Chondrocyte (in vitro differentiated cells): ENCODE data around the gene FYCO1. TPM values are rescaled to one million over a fixed set of nuclear protein-coding genes. Genes with fewer than 3 reads are reported as not detected.

ENCODE experiments used
- DNase-seq: peaks from one replicate; pipeline ENCODE4 v3.0.0; 2021; ENCODE audit warnings: mixed read lengths, low spot score
- H3K27ac Mint-ChIP-seq: one replicate; pipeline ENCODE4 v1.8.0; 2021; ENCODE audit warnings: mild to moderate bottlenecking, moderate library complexity, mixed read lengths; ENCODE audit not compliant: unreplicated experiment
- H3K27me3 Mint-ChIP-seq: 2 replicates; pipeline ENCODE4 v1.8.0; 2021; ENCODE audit warnings: low read depth, mixed read lengths
- H3K36me3 Mint-ChIP-seq: 2 replicates; pipeline ENCODE4 v1.8.0; 2021; ENCODE audit warnings: low read depth, mixed read lengths
- H3K4me1 Mint-ChIP-seq: 2 replicates; pipeline ENCODE4 v1.8.0; 2021; ENCODE audit warnings: low read depth, mild to moderate bottlenecking, mixed read lengths
- H3K4me3 Mint-ChIP-seq: one replicate; pipeline ENCODE4 v1.8.0; 2021; ENCODE audit warnings: mild to moderate bottlenecking, moderate library complexity, mixed read lengths; ENCODE audit not compliant: unreplicated experiment
- H3K9me3 Mint-ChIP-seq: 2 replicates; pipeline ENCODE4 v1.8.0; 2021; ENCODE audit warnings: low read depth, mixed read lengths
- total RNA-seq: library from RNA; stranded (reverse); gene quantifications from 3 replicates; pipeline ENCODE4 v1.2.1, GENCODE V29; 2021
- TF ChIP-seq, protein P1 (sequence below): fragments of 200-600 bp; sonication (generic); IDR thresholded peaks from 2 replicates; pipeline ENCODE4 v1.5.0; 2021; ENCODE audit warnings: antibody characterized with exemption, mild to moderate bottlenecking, moderate library complexity

The FYCO1 gene
- total RNA-seq, 1 donor from 2014 or later: 31.6 TPM

DNA sequence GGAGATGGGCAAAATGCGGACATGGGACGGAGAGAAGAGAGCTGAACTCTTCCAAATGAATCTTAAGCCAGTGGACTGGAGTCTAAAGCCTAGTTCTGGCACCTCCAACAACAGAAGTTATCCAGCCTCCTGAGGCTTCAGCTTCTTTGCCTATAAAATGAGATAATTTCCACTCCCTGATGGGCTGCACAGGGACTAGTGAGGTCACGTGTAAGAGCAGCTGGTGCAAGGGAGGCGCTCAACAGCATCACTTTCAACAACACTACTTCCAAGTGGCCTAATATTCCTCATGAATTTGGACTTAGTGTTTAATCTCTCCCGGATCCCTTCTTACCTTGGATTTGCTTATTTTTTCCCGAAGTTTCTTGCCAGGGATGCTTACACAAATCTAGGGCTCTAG, 43.7 kb downstream of the FYCO1 start:
- H3K27ac Mint-ChIP-seq: no peak overlapping the region
- TF ChIP-seq, protein P1, sequence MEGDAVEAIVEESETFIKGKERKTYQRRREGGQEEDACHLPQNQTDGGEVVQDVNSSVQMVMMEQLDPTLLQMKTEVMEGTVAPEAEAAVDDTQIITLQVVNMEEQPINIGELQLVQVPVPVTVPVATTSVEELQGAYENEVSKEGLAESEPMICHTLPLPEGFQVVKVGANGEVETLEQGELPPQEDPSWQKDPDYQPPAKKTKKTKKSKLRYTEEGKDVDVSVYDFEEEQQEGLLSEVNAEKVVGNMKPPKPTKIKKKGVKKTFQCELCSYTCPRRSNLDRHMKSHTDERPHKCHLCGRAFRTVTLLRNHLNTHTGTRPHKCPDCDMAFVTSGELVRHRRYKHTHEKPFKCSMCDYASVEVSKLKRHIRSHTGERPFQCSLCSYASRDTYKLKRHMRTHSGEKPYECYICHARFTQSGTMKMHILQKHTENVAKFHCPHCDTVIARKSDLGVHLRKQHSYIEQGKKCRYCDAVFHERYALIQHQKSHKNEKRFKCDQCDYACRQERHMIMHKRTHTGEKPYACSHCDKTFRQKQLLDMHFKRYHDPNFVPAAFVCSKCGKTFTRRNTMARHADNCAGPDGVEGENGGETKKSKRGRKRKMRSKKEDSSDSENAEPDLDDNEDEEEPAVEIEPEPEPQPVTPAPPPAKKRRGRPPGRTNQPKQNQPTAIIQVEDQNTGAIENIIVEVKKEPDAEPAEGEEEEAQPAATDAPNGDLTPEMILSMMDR: no peak
- peaks cover 6% of the 10 kb centered on the region for H3K4me1 Mint-ChIP-seq
- peaks cover 42% of the 10 kb centered on the region for H3K36me3 Mint-ChIP-seq
- no peaks in the 10 kb centered on the region for H3K9me3 Mint-ChIP-seq
- no peak overlapping the region for H3K4me3 Mint-ChIP-seq
- no peaks in the 10 kb centered on the region for H3K27me3 Mint-ChIP-seq
- no peak for DNase-seq

DNA sequence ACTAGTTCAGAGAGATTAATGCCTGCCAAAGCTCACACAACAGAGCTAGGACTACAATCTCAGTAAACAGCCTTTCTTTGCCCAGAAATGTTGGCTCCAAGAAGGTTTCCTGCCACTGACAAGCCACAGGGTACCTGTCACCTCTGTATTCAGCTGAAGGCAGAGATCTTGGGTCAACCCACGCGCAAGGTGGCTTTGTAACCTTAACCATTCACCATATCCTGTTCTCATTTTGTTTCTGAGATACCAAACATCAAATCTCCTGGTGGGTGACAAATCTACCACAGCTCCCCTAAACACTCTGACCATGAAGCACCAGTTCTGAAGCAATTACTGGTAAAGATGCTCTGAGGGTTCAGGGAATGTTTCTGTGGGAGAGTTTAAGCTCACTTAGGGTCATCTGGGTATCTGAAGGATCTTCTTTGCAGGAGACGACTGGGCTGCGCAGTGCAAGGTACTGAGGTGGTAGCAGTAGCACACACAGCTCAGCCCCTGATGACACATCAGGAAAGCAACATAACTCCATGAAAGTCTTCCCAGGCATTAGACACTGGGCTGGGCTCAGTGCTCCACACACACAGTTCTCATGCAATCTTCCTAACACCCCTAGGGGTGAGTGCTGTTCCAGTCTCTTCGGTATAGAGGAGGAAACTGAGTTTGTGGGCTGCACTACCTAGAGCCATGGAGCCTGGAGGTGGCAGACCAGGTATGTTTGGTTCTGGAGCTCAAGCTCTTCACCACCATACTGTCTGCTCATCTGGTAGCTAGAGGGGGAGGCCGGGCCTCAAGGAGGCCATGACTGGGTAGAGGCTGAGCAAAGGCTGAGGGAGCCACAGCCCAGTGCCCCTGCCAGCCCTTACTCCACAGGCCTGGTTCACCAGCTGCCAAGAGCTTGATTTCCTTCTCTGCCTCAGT, 44.7 kb downstream of the FYCO1 start:
- no peak overlapping the region for H3K27ac Mint-ChIP-seq
- DNase-seq: no peak
- H3K9me3 Mint-ChIP-seq: no peaks in the 10 kb centered on the region
- H3K36me3 Mint-ChIP-seq: peaks cover 43% of the 10 kb centered on the region
- H3K27me3 Mint-ChIP-seq: no peaks in the 10 kb centered on the region
- no peak overlapping the region for H3K4me3 Mint-ChIP-seq
- TF ChIP-seq, protein P1: no peak
- no peaks in the 10 kb centered on the region for H3K4me1 Mint-ChIP-seq

DNA sequence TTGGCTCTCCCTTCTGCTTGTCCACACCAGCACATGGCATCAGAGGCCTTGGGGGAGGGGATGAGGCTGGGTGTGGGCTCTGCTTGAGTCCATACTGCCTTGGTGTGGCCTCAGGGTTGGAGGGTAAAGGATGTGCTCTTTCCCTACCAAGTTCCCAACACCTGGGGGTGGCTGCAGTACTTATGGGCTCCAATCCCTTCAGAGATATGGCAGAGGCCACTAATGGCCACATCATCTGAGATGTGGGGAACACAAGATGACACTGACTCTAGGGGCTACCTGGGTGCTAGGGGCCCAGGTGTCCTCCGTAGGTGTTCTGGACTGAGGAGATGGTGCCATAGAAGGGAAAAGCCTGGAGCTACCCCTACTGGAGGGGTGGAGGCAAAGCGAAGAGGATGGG, 45.5 kb downstream of the FYCO1 start:
- DNase-seq: no peak
- no peak overlapping the region for H3K27ac Mint-ChIP-seq
- peaks cover 41% of the 10 kb centered on the region for H3K36me3 Mint-ChIP-seq
- no peak overlapping the region for H3K4me3 Mint-ChIP-seq
- no peaks in the 10 kb centered on the region for H3K27me3 Mint-ChIP-seq
- H3K9me3 Mint-ChIP-seq: no peaks in the 10 kb centered on the region
- TF ChIP-seq, protein P1: no peak
- no peaks in the 10 kb centered on the region for H3K4me1 Mint-ChIP-seq

DNA sequence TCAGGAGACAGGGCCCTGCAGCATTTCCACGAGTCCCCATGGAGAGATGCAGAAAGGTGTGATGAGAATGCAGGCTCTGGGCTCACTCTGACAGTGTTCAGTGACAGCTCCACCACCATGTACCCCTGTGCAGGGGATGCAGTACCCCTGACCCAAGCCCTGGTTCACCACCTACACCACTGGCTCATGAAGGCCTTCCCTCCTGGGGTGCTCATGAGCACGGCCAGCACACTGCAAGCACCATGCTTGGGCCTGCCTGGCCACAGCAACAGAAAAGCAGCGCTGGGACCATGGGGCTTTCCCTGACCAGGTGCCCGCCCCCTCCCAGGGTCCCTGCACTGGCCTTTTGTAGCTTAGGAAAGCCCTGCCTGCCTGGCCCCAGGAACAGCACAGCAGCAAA, 46.2 kb downstream of the FYCO1 start:
- no peaks in the 10 kb centered on the region for H3K27me3 Mint-ChIP-seq
- no peak overlapping the region for H3K27ac Mint-ChIP-seq
- TF ChIP-seq, protein P1: no peak
- no peaks in the 10 kb centered on the region for H3K9me3 Mint-ChIP-seq
- peaks cover 35% of the 10 kb centered on the region for H3K36me3 Mint-ChIP-seq
- no peak overlapping the region for H3K4me3 Mint-ChIP-seq
- H3K4me1 Mint-ChIP-seq: no peaks in the 10 kb centered on the region
- DNase-seq: no peak

DNA sequence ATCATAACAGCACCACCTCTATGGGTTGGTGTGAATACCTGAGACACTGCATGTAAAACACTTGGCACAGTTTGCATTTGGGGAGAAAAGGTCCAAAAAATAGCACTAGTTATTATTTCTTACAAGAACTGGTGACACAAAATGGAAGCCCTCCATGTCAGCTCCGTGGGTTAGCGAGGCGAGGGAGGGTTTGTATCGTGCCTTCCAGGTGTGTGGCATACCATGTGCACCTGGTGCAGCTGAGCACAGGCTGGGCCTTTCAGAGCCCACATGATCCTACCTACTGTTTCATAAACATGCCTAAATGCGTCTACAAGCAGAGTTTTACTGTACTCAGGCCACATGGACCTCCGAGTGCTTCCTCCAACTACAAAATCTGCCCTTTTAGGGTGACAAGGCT, 46.7 kb downstream of the FYCO1 start:
- H3K27ac Mint-ChIP-seq: no peak overlapping the region

More for the DNA sequence above, 46.7 kb downstream of the FYCO1 start:
- Mint-ChIP-seq H3K27me3 (no peaks in the 10 kb centered on the region), H3K4me3 (no peak overlapping the region), H3K36me3 (peaks cover 31% of the 10 kb centered on the region), H3K4me1 (no peaks in the 10 kb centered on the region), H3K9me3 (no peaks in the 10 kb centered on the region)
- TF ChIP-seq, protein P1: no peak
- DNase-seq: no peak
